Pons (tissue), 1 donor: Measurements from ENCODE around the gene SCARB1.

ENCODE experiments used
- DNase-seq: peaks from one replicate; pipeline ENCODE4 v3.0.0-alpha.2; 2016; ENCODE audit warnings: low spot score

Gene SCARB1

GRCh38 chr12:124730455-124730932 lies 133.2 kb downstream of the SCARB1 start:
- no peak for DNase-seq

- no peak for DNase-seq
Measured at GRCh38 chr12:124727922-124728321, 135.7 kb downstream of the SCARB1 start.

GRCh38 chr12:124727264-124727800 lies 136.3 kb downstream of the SCARB1 start:
- peak; percentile 71 for DNase-seq
